ENCODE measurements around the gene ATP4A.

Gene ATP4A

GRCh38 chr19:35549174-35549788 lies 14.2 kb downstream of the ATP4A start:
- peak; percentile 65 to 71 for DNase-seq

- DNase-seq = no peak
Measured at GRCh38 chr19:35546532-35546931, 16.9 kb downstream of the ATP4A start.

GRCh38 chr19:35545855-35546381 lies 17.5 kb downstream of the ATP4A start:
- DNase-seq = peak; percentile 29 to 55

GRCh38 chr19:35545001-35545854 lies 18.2 kb downstream of the ATP4A start, which contains the start of gene TMEM147:
Gene TMEM147, plus strand, starts transcription at chr19:35545626. Its CDS starts 114 bp downstream, at chr19:35545740.
- peak; percentile 83 for DNase-seq

- DNase-seq = no peak
Measured at GRCh38 chr19:35544110-35544802, 19.2 kb downstream of the ATP4A start.

GRCh38 chr19:35543280-35544109 lies 20.0 kb downstream of the ATP4A start:
- DNase-seq = no peak

GRCh38 chr19:35542209-35542608 lies 21.2 kb downstream of the ATP4A start:
- no peak for DNase-seq

- no peak for DNase-seq
Measured at GRCh38 chr19:35540356-35540927, 23.0 kb downstream of the ATP4A start.

- DNase-seq = no peak
Measured at GRCh38 chr19:35539850-35540249, 23.6 kb downstream of the ATP4A start.

- no peak for DNase-seq
Measured at GRCh38 chr19:35539314-35539713, 24.1 kb downstream of the ATP4A start.

- DNase-seq = no peak
Measured at GRCh38 chr19:35534803-35535480, 28.5 kb downstream of the ATP4A start.

- peak; percentile 44 to 46 for DNase-seq
Measured at GRCh38 chr19:35533822-35534392, 29.6 kb downstream of the ATP4A start.

- no peak for DNase-seq
Measured at GRCh38 chr19:35533201-35533821, 30.1 kb downstream of the ATP4A start, which contains the start of gene GAPDHS. Gene GAPDHS, plus strand, starts transcription at chr19:35533456. Its CDS starts 72 bp downstream, at chr19:35533528.

- DNase-seq = no peak
Measured at GRCh38 chr19:35531291-35531690, 32.2 kb downstream of the ATP4A start.

GRCh38 chr19:35529241-35530218 lies 33.9 kb downstream of the ATP4A start:
- no peak for DNase-seq

- DNase-seq = no peak
Measured at GRCh38 chr19:35528218-35529038, 35.0 kb downstream of the ATP4A start, which contains the start of gene SBSN. Gene SBSN, minus strand, starts transcription at chr19:35528311. Its CDS starts 30 bp downstream, at chr19:35528281.

- DNase-seq = no peak
Measured at GRCh38 chr19:35525873-35526272, 37.6 kb downstream of the ATP4A start.
